GM12873 (cell line): ENCODE results near the gene SPRN.

Source experiments
- CTCF ChIP-seq: IDR thresholded peaks from 2 replicates; pipeline ENCODE4 v1.5.1; 2012; ENCODE audit warnings: low read depth, mild to moderate bottlenecking, moderate library complexity, low read length, control low read depth; ENCODE audit not compliant: insufficient read depth; ENCODE audit errors: missing control alignments

SPRN gene

GRCh38 chr10:133440633-133441285 lies 16.3 kb upstream of the SPRN start:
- TF ChIP-seq CTCF, result no peak

- no peak for TF ChIP-seq CTCF
Measured at GRCh38 chr10:133439517-133440461, 15.4 kb upstream of the SPRN start.

GRCh38 chr10:133438711-133439273 lies 14.4 kb upstream of the SPRN start:
- TF ChIP-seq CTCF, result peak; percentile 69

GRCh38 chr10:133422807-133423771 lies 1.3 kb downstream of the SPRN start:
- TF ChIP-seq CTCF, result no peak

GRCh38 chr10:133422223-133422806 lies 2.1 kb downstream of the SPRN start:
- no peak for TF ChIP-seq CTCF

GRCh38 chr10:133421336-133422222 lies 2.8 kb downstream of the SPRN start:
- TF ChIP-seq CTCF, result no peak
